ENCODE results near the gene PCYOX1L. TPM values are rescaled to one million over a fixed set of nuclear protein-coding genes. Genes with fewer than 3 reads are reported as not detected.

Gene PCYOX1L
- total and polyA plus RNA-seq, 2 of the 8 experiments (the other 6 are each of a cell fraction or from before 2014, with no cell fraction given), result 6.8 to 17.2 TPM

DNA sequence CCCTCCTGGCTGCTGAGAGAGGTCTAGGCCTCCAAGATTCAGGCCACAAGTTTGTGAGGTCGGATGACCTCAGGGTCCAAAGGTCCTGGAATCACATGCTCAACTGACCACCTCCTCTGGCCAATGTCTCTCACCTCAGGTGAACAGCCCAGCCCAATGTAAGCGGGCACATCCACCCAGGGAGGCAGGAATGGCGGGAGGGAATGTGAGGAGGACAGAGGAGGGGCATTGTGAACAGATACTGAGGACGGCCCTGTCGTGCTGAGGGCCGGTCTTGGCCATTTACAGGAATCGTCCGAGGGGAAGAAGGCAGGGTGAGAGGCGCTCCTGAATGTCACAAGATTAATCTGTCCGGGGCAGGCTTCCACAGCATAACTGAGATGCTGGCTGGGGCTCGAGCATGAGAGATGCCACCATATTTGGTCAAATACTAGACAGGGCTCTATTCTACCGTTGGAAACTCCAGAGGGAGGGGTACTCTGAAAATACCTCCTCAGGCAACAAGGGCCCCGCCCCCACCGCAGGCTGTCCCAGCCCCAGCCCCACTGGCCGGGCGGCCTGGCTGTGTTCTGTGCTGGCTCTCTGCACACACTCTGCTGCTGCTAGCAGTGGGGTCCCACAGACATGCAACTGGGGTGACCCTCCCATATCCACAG is 22.7 kb downstream of the PCYOX1L start (continued):
- TF ChIP-seq, protein P1, sequence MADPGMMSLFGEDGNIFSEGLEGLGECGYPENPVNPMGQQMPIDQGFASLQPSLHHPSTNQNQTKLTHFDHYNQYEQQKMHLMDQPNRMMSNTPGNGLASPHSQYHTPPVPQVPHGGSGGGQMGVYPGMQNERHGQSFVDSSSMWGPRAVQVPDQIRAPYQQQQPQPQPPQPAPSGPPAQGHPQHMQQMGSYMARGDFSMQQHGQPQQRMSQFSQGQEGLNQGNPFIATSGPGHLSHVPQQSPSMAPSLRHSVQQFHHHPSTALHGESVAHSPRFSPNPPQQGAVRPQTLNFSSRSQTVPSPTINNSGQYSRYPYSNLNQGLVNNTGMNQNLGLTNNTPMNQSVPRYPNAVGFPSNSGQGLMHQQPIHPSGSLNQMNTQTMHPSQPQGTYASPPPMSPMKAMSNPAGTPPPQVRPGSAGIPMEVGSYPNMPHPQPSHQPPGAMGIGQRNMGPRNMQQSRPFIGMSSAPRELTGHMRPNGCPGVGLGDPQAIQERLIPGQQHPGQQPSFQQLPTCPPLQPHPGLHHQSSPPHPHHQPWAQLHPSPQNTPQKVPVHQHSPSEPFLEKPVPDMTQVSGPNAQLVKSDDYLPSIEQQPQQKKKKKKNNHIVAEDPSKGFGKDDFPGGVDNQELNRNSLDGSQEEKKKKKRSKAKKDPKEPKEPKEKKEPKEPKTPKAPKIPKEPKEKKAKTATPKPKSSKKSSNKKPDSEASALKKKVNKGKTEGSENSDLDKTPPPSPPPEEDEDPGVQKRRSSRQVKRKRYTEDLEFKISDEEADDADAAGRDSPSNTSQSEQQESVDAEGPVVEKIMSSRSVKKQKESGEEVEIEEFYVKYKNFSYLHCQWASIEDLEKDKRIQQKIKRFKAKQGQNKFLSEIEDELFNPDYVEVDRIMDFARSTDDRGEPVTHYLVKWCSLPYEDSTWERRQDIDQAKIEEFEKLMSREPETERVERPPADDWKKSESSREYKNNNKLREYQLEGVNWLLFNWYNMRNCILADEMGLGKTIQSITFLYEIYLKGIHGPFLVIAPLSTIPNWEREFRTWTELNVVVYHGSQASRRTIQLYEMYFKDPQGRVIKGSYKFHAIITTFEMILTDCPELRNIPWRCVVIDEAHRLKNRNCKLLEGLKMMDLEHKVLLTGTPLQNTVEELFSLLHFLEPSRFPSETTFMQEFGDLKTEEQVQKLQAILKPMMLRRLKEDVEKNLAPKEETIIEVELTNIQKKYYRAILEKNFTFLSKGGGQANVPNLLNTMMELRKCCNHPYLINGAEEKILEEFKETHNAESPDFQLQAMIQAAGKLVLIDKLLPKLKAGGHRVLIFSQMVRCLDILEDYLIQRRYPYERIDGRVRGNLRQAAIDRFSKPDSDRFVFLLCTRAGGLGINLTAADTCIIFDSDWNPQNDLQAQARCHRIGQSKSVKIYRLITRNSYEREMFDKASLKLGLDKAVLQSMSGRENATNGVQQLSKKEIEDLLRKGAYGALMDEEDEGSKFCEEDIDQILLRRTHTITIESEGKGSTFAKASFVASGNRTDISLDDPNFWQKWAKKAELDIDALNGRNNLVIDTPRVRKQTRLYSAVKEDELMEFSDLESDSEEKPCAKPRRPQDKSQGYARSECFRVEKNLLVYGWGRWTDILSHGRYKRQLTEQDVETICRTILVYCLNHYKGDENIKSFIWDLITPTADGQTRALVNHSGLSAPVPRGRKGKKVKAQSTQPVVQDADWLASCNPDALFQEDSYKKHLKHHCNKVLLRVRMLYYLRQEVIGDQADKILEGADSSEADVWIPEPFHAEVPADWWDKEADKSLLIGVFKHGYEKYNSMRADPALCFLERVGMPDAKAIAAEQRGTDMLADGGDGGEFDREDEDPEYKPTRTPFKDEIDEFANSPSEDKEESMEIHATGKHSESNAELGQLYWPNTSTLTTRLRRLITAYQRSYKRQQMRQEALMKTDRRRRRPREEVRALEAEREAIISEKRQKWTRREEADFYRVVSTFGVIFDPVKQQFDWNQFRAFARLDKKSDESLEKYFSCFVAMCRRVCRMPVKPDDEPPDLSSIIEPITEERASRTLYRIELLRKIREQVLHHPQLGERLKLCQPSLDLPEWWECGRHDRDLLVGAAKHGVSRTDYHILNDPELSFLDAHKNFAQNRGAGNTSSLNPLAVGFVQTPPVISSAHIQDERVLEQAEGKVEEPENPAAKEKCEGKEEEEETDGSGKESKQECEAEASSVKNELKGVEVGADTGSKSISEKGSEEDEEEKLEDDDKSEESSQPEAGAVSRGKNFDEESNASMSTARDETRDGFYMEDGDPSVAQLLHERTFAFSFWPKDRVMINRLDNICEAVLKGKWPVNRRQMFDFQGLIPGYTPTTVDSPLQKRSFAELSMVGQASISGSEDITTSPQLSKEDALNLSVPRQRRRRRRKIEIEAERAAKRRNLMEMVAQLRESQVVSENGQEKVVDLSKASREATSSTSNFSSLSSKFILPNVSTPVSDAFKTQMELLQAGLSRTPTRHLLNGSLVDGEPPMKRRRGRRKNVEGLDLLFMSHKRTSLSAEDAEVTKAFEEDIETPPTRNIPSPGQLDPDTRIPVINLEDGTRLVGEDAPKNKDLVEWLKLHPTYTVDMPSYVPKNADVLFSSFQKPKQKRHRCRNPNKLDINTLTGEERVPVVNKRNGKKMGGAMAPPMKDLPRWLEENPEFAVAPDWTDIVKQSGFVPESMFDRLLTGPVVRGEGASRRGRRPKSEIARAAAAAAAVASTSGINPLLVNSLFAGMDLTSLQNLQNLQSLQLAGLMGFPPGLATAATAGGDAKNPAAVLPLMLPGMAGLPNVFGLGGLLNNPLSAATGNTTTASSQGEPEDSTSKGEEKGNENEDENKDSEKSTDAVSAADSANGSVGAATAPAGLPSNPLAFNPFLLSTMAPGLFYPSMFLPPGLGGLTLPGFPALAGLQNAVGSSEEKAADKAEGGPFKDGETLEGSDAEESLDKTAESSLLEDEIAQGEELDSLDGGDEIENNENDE (IDR thresholded peaks at IDR 0.05; ENCODE audit: insufficient replicate concordance, low read length), result no peak
- TF ChIP-seq, protein P2, sequence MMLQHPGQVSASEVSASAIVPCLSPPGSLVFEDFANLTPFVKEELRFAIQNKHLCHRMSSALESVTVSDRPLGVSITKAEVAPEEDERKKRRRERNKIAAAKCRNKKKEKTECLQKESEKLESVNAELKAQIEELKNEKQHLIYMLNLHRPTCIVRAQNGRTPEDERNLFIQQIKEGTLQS (IDR thresholded peaks at IDR 0.05; ENCODE audit: insufficient read depth, low read depth, low read length), result no peak
- TF ChIP-seq EP300 (IDR thresholded peaks at IDR 0.05; ENCODE audit: borderline replicate concordance in 1 of 2, low read depth in 2 of 2, low read length in 2 of 2), result no peak
- no peak for TF ChIP-seq RBBP5 (IDR thresholded peaks at IDR 0.05; ENCODE audit: borderline replicate concordance, low read depth, low read length)
- TF ChIP-seq CTBP2 (IDR thresholded peaks at IDR 0.05; ENCODE audit: borderline replicate concordance, insufficient read depth, insufficient read length, low read length), result no peak
- no peak for TF ChIP-seq TAF1 (IDR thresholded peaks at IDR 0.05; ENCODE audit: low read depth, low read length)
- no peak for TF ChIP-seq YY1 (IDR thresholded peaks at IDR 0.05; ENCODE audit: low read depth, low read length)
- TF ChIP-seq PHF8 (conservative IDR thresholded peaks at IDR 0.05; ENCODE audit: low read depth, low read length), result no peak
- no peak for TF ChIP-seq CBX5 (IDR thresholded peaks at IDR 0.05; ENCODE audit: low read depth, low read length)
- TF ChIP-seq CHD1 (IDR thresholded peaks at IDR 0.05; ENCODE audit: low read depth, low read length), result no peak
